ENCODE measurements around the gene TSC2.
A peak's percentile ranks its signal among the peaks of the same experiment; 100 is the strongest.

Gene TSC2

GRCh38 chr16:2028146-2028545, 19.6 kb upstream of the TSC2 start:
- TF ChIP-seq, protein P1, sequence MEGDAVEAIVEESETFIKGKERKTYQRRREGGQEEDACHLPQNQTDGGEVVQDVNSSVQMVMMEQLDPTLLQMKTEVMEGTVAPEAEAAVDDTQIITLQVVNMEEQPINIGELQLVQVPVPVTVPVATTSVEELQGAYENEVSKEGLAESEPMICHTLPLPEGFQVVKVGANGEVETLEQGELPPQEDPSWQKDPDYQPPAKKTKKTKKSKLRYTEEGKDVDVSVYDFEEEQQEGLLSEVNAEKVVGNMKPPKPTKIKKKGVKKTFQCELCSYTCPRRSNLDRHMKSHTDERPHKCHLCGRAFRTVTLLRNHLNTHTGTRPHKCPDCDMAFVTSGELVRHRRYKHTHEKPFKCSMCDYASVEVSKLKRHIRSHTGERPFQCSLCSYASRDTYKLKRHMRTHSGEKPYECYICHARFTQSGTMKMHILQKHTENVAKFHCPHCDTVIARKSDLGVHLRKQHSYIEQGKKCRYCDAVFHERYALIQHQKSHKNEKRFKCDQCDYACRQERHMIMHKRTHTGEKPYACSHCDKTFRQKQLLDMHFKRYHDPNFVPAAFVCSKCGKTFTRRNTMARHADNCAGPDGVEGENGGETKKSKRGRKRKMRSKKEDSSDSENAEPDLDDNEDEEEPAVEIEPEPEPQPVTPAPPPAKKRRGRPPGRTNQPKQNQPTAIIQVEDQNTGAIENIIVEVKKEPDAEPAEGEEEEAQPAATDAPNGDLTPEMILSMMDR (IDR thresholded peaks at IDR 0.05) = no peak
- no peak for TF ChIP-seq ZFX (IDR thresholded peaks at IDR 0.05; ENCODE audit: borderline replicate concordance)

DNA sequence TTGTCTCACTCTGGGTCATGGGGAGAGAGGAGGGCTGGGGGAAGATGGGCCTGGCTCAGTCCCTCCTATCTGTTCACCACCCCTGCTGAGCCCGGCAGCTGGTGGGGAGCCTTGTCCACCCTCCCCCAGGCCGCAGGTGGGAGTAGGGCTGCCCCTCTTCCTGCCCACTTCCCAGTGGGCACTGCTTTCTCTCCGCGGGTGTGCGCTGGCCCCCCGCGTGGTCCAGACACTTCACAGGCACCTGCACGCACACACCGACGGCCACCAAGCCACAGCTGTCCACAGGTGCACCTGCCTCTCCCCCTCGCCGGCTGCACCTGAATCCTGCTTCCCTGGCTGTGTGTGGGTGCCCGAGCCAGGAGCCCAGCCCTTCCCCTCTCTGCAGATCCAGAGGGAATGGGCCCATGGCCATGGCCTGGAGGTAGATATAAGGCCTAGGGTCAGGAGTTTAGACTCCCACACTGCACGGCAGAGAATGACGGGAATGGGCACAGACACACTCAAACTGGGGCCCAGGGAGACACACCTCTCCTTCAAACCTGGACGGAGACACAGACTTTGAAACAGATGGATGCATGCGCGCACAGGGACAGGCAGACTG, 19.1 kb upstream of the TSC2 start:
- no peak overlapping the region for H3K27ac ChIP-seq
- TF ChIP-seq, protein P1 (IDR thresholded peaks at IDR 0.05) = no peak
- no peak for TF ChIP-seq ZFX (IDR thresholded peaks at IDR 0.05; ENCODE audit: borderline replicate concordance)

More at GRCh38 chr16:2028146-2028545, 19.6 kb upstream of the TSC2 start:
- H3K27ac ChIP-seq = peak overlapping the region; percentile 80; the same call in 1 of the 2 replicates

DNA sequence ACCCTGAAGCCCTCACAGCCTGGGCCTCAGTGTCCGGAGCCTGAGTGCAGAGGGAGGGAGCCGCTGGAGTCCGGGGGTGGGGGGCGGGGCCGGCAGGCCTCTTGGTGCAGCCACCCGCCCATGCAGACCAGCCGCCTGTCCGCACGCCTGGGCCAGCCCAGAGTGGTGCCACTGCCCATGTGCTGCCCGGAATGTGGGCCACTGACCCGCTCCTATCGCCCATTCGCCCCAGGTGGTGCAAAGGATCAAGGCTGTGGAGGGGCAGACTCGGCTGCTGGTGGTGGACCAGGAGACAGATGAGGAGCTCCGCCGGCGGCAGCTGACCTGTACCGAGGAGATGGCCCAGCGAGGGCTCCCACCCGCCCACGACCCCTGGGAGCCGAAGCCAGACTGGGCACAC, 18.4 kb upstream of the TSC2 start:
- TF ChIP-seq ZFX (IDR thresholded peaks at IDR 0.05; ENCODE audit: borderline replicate concordance) = no peak
- TF ChIP-seq, protein P1 (IDR thresholded peaks at IDR 0.05) = no peak
- no peak overlapping the region for H3K27ac ChIP-seq

GRCh38 chr16:2030036-2030435, 17.7 kb upstream of the TSC2 start:
- no peak overlapping the region for H3K27ac ChIP-seq
- TF ChIP-seq, protein P1 (IDR thresholded peaks at IDR 0.05) = no peak
- no peak for TF ChIP-seq ZFX (IDR thresholded peaks at IDR 0.05; ENCODE audit: borderline replicate concordance)

DNA sequence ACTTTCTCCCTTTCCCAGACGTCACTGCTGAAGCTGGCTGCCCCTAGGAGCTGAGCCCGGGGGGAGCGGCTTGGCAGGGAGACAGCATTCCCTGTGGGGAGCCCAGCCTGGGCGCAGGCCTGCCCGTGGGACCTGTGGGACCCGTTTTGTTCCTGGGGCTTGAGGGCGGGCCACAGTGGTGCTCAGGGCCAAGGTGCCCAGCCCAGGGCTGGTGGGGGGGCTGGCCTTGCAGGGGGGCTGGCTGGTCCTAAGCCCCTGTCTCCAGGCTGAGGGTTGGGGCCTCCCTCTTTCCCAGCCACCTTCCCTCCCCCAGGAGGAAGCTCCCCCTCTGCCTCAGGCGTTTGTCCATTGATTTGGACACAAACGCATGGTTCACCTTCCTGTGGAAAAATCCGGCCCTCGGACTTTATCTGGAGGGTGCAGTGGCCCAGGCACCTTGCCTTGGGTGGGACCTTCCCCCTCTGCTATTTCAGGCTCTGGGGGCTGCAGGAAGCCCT, 16.7 kb upstream of the TSC2 start:
- no peak overlapping the region for H3K27ac ChIP-seq
- TF ChIP-seq, protein P1 (IDR thresholded peaks at IDR 0.05) = no peak
- no peak for TF ChIP-seq ZFX (IDR thresholded peaks at IDR 0.05; ENCODE audit: borderline replicate concordance)

GRCh38 chr16:2032285-2033056, 15.3 kb upstream of the TSC2 start:
- H3K27ac ChIP-seq = no peak overlapping the region
- no peak for TF ChIP-seq ZFX (IDR thresholded peaks at IDR 0.05; ENCODE audit: borderline replicate concordance)
- TF ChIP-seq, protein P1 (IDR thresholded peaks at IDR 0.05) = no peak

Data from 22Rv1 (cell line).